ENCODE results near the gene ITGA8. TPM values are rescaled to one million over a fixed set of nuclear protein-coding genes. Genes with fewer than 3 reads are reported as not detected.
"Not testable (repeated sequence)": the region's sequence is repeated elsewhere in the genome, so short reads cannot be mapped to it uniquely, and the experiment has no call there.

ITGA8 gene
- total RNA-seq, 1 experiment from 2014 or later = not detected

- H3K9me3 Mint-ChIP-seq (ENCODE audit: low read depth, unreplicated experiment) = no peaks in the 10 kb centered on the region
- H3K36me3 Mint-ChIP-seq (ENCODE audit: insufficient read depth, unreplicated experiment) = no peaks in the 10 kb centered on the region
- no peak overlapping the region for H3K4me3 Mint-ChIP-seq (ENCODE audit: low read depth, unreplicated experiment)
- TF ChIP-seq CTCF (IDR thresholded peaks at IDR 0.05; ENCODE audit: unreplicated experiment) = no peak
- CTCF ChIA-PET = interaction anchor here (0.5 to 0.7 kb wide), 2 partner anchors 19 to 402 kb away, joined by 3 to 4 read pairs; no protein-coding TSS in a partner anchor
- intact Hi-C loops (cut with micrococcal nuclease; ENCODE audit: unreplicated experiment) = no loop called here
- no peak overlapping the region for H3K27ac Mint-ChIP-seq (ENCODE audit: unreplicated experiment)
- peaks cover 25% of the 10 kb centered on the region for H3K27me3 Mint-ChIP-seq (ENCODE audit: unreplicated experiment)
- DNase-seq = no peak
- BruUV-seq (replicated peaks) = no TSS peak
- peaks cover 24% of the 10 kb centered on the region for H3K4me1 Mint-ChIP-seq (ENCODE audit: low read depth, unreplicated experiment)
These were observed 243.4 kb downstream of the ITGA8 start for GRCh38 chr10:15476337-15476736.

- DNase-seq; intact Hi-C loops (cut with micrococcal nuclease; ENCODE audit: unreplicated experiment); H3K27ac Mint-ChIP-seq (ENCODE audit: unreplicated experiment); H3K4me3 Mint-ChIP-seq (ENCODE audit: low read depth, unreplicated experiment); CTCF ChIA-PET; BruUV-seq (replicated peaks); H3K9me3 Mint-ChIP-seq (ENCODE audit: low read depth, unreplicated experiment); H3K36me3 Mint-ChIP-seq (ENCODE audit: insufficient read depth, unreplicated experiment): not testable (repeated sequence)
- Mint-ChIP-seq H3K4me1 (ENCODE audit: low read depth, unreplicated experiment) (peaks cover 24% of the 10 kb centered on the region), H3K27me3 (ENCODE audit: unreplicated experiment) (peaks cover 34% of the 10 kb centered on the region)
These were observed 244.3 kb downstream of the ITGA8 start for GRCh38 chr10:15475439-15475838.

- BruUV-seq (replicated peaks) = no TSS peak
- peaks cover 37% of the 10 kb centered on the region for H3K27me3 Mint-ChIP-seq (ENCODE audit: unreplicated experiment)
- no peaks in the 10 kb centered on the region for H3K36me3 Mint-ChIP-seq (ENCODE audit: insufficient read depth, unreplicated experiment)
- CTCF ChIA-PET = no interaction called here
- no peak overlapping the region for H3K4me3 Mint-ChIP-seq (ENCODE audit: low read depth, unreplicated experiment)
- no peak for TF ChIP-seq CTCF (IDR thresholded peaks at IDR 0.05; ENCODE audit: unreplicated experiment)
- H3K9me3 Mint-ChIP-seq (ENCODE audit: low read depth, unreplicated experiment) = no peaks in the 10 kb centered on the region
- intact Hi-C loops (cut with micrococcal nuclease; ENCODE audit: unreplicated experiment) = no loop called here
- H3K27ac Mint-ChIP-seq (ENCODE audit: unreplicated experiment) = no peak overlapping the region
- DNase-seq = no peak
- peaks cover 24% of the 10 kb centered on the region for H3K4me1 Mint-ChIP-seq (ENCODE audit: low read depth, unreplicated experiment)
These were observed 245.1 kb downstream of the ITGA8 start for GRCh38 chr10:15474671-15475070.

GRCh38 chr10:15473396-15473767 is 246.3 kb downstream of the ITGA8 start:
- Mint-ChIP-seq H3K4me3 (ENCODE audit: low read depth, unreplicated experiment) (no peak overlapping the region), H3K36me3 (ENCODE audit: insufficient read depth, unreplicated experiment) (no peaks in the 10 kb centered on the region), H3K4me1 (ENCODE audit: low read depth, unreplicated experiment) (peaks cover 22% of the 10 kb centered on the region), H3K27ac (ENCODE audit: unreplicated experiment) (no peak overlapping the region), H3K9me3 (ENCODE audit: low read depth, unreplicated experiment) (no peaks in the 10 kb centered on the region), H3K27me3 (ENCODE audit: unreplicated experiment) (peaks cover 49% of the 10 kb centered on the region)
- no TSS peak for BruUV-seq (replicated peaks)
- CTCF ChIA-PET = no interaction called here
- TF ChIP-seq CTCF (IDR thresholded peaks at IDR 0.05; ENCODE audit: unreplicated experiment) = no peak
- intact Hi-C loops (cut with micrococcal nuclease; ENCODE audit: unreplicated experiment) = no loop called here
- no peak for DNase-seq

GRCh38 chr10:15472431-15473395 is 247.0 kb downstream of the ITGA8 start:
- TF ChIP-seq CTCF (IDR thresholded peaks at IDR 0.05; ENCODE audit: unreplicated experiment) = no peak
- no peaks in the 10 kb centered on the region for H3K36me3 Mint-ChIP-seq (ENCODE audit: insufficient read depth, unreplicated experiment)
- no peaks in the 10 kb centered on the region for H3K9me3 Mint-ChIP-seq (ENCODE audit: low read depth, unreplicated experiment)
- BruUV-seq (replicated peaks) = no TSS peak
- peaks cover 49% of the 10 kb centered on the region for H3K27me3 Mint-ChIP-seq (ENCODE audit: unreplicated experiment)
- no peak overlapping the region for H3K27ac Mint-ChIP-seq (ENCODE audit: unreplicated experiment)
- peaks cover 15% of the 10 kb centered on the region for H3K4me1 Mint-ChIP-seq (ENCODE audit: low read depth, unreplicated experiment)
- no peak for DNase-seq
- CTCF ChIA-PET = no interaction called here
- H3K4me3 Mint-ChIP-seq (ENCODE audit: low read depth, unreplicated experiment) = no peak overlapping the region
- intact Hi-C loops (cut with micrococcal nuclease; ENCODE audit: unreplicated experiment) = no loop called here
